Measurements from ENCODE around the gene TGFBI.

The TGFBI gene

GRCh38 chr5:136020383-136021015 is 8.3 kb upstream of the TGFBI start:
- H3K27me3 ChIP-seq: peaks cover 14% of the 10 kb centered on the region
- no peak overlapping the region for H3K27ac ChIP-seq
- TF ChIP-seq, protein P1, sequence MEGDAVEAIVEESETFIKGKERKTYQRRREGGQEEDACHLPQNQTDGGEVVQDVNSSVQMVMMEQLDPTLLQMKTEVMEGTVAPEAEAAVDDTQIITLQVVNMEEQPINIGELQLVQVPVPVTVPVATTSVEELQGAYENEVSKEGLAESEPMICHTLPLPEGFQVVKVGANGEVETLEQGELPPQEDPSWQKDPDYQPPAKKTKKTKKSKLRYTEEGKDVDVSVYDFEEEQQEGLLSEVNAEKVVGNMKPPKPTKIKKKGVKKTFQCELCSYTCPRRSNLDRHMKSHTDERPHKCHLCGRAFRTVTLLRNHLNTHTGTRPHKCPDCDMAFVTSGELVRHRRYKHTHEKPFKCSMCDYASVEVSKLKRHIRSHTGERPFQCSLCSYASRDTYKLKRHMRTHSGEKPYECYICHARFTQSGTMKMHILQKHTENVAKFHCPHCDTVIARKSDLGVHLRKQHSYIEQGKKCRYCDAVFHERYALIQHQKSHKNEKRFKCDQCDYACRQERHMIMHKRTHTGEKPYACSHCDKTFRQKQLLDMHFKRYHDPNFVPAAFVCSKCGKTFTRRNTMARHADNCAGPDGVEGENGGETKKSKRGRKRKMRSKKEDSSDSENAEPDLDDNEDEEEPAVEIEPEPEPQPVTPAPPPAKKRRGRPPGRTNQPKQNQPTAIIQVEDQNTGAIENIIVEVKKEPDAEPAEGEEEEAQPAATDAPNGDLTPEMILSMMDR (IDR thresholded peaks at IDR 0.05): no peak
- H3K4me1 ChIP-seq (ENCODE audit: control insufficient read depth in 1 of 2, insufficient read depth in 1 of 2, low read depth in 1 of 2, low read length in 1 of 2): no peaks in the 10 kb centered on the region
- H3K36me3 ChIP-seq: no peaks in the 10 kb centered on the region
- no peak overlapping the region for H3K4me3 ChIP-seq (ENCODE audit: low read depth in 1 of 2, low read length in 1 of 2)
- no peaks in the 10 kb centered on the region for H3K9me3 ChIP-seq

DNA sequence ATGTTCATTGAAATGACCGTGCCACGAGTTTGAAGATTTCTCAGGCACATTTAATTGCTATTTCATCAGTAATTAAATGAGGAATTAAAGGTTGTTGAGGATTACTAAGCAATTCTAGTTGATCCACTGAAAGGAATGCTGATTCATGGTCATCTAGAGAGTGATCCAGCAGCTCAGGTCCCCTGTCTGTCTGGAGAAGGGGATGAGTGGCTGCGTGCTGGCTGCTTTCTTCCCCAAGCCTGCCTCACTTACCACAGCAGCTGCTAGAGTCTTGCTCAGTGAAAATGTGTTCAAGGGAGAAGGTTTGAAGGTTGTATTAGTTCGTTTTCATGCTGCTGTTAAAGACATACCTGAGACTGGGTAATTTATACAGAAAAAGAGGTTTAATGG is 7.8 kb upstream of the TGFBI start:
- TF ChIP-seq, protein P1 (IDR thresholded peaks at IDR 0.05): no peak
- Histone ChIP-seq H3K4me3 (ENCODE audit: low read depth in 1 of 2, low read length in 1 of 2) (no peak overlapping the region), H3K27me3 (peaks cover 14% of the 10 kb centered on the region), H3K9me3 (no peaks in the 10 kb centered on the region), H3K4me1 (ENCODE audit: control insufficient read depth in 1 of 2, insufficient read depth in 1 of 2, low read depth in 1 of 2, low read length in 1 of 2) (no peaks in the 10 kb centered on the region), H3K27ac (no peak overlapping the region), H3K36me3 (no peaks in the 10 kb centered on the region)

DNA sequence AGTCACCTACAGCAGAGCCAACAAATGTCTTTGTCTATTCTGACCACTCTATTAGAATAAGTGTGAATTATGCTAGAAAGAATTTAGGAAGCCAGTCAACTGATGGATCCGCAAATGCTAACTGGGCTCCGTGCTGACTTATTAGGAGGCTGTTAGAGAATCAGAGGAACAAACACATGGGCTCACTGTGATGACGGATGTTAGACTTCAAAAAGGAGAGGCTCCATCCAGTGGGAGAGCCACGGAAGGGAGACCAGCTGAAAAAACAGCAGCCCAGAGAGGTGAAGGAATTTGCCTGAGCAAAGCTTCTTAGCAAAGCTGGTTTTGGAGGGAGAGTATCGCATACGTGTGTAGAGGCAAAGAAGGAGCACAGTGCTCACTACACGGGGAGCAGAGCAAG is 5.8 kb upstream of the TGFBI start:
- TF ChIP-seq, protein P1 (IDR thresholded peaks at IDR 0.05): no peak
- Histone ChIP-seq H3K27me3 (peaks cover 31% of the 10 kb centered on the region), H3K9me3 (no peaks in the 10 kb centered on the region), H3K4me1 (ENCODE audit: control insufficient read depth in 1 of 2, insufficient read depth in 1 of 2, low read depth in 1 of 2, low read length in 1 of 2) (no peaks in the 10 kb centered on the region), H3K4me3 (ENCODE audit: low read depth in 1 of 2, low read length in 1 of 2) (no peak overlapping the region), H3K27ac (no peak overlapping the region), H3K36me3 (no peaks in the 10 kb centered on the region)

- no peaks in the 10 kb centered on the region for H3K36me3 ChIP-seq
- H3K9me3 ChIP-seq: no peaks in the 10 kb centered on the region
- no peak overlapping the region for H3K4me3 ChIP-seq (ENCODE audit: low read depth in 1 of 2, low read length in 1 of 2)
- peaks cover 5 to 7% of the 10 kb centered on the region in 2 experiments for H3K4me1 ChIP-seq (ENCODE audit: control insufficient read depth in 1 of 2, insufficient read depth in 1 of 2, low read depth in 1 of 2, low read length in 1 of 2)
- TF ChIP-seq, protein P1 (IDR thresholded peaks at IDR 0.05): no peak
- H3K27ac ChIP-seq: no peak overlapping the region
- peaks cover 42% of the 10 kb centered on the region for H3K27me3 ChIP-seq
Measured at GRCh38 chr5:136023958-136024541, 4.7 kb upstream of the TGFBI start.

GRCh38 chr5:136025900-136026299 is 2.9 kb upstream of the TGFBI start:
- no peak overlapping the region for H3K27ac ChIP-seq
- no peak overlapping the region for H3K4me3 ChIP-seq (ENCODE audit: low read depth in 1 of 2, low read length in 1 of 2)
- no peaks in the 10 kb centered on the region for H3K9me3 ChIP-seq
- H3K27me3 ChIP-seq: peaks cover 48% of the 10 kb centered on the region
- TF ChIP-seq, protein P1 (IDR thresholded peaks at IDR 0.05): no peak
- peaks cover 5 to 8% of the 10 kb centered on the region in 2 experiments for H3K4me1 ChIP-seq (ENCODE audit: control insufficient read depth in 1 of 2, insufficient read depth in 1 of 2, low read depth in 1 of 2, low read length in 1 of 2)
- no peaks in the 10 kb centered on the region for H3K36me3 ChIP-seq
